ENCODE results near the gene HCRTR2.
"Not testable (repeated sequence)": the region's sequence is repeated elsewhere in the genome, so short reads cannot be mapped to it uniquely, and the experiment has no call there.

HCRTR2 gene

DNA sequence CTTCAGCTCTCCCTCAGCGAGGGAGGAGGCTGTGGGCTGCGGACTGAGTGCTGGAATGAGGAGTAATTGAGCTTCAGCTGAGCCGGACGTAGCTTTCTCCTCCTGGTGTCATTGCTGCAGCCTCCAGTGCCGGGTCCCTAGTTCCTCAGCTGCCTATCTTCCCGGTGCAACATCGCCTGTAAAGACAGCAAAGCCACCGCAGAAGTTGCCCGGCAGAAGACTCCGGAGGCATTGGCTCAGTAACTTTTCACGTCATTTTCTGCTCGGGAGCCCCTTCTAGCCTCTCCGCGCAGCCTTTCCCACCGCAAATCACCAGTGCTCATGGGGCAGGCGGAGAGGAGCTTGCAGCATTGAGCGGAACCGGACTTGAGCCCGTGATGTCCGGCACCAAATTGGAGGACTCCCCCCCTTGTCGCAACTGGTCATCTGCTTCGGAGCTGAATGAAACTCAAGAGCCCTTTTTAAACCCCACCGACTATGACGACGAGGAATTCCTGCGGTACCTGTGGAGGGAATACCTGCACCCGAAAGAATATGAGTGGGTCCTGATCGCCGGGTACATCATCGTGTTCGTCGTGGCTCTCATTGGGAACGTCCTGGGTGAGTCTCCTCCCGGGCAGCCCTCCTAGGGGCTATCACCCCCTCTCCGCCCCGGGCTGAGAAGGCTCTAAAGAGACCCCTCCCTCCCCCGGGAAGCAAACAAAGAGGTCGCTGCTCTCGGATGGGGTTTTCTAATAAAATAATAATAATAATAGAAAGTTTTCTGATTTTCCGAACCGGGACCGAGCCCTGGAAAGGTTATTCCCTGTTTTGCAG, at the start of gene HCRTR2:
Gene HCRTR2, plus strand, starts transcription at position 305 of the 816 bp plus-strand sequence. Its CDS starts 73 bp downstream, at position 378.
- in situ Hi-C loops (cut with MboI; ENCODE audit: low pct_unique_long_range_greater_than_20kb, low sequenced_read_pairs): no loop called here
- no peak for DNase-seq

DNA sequence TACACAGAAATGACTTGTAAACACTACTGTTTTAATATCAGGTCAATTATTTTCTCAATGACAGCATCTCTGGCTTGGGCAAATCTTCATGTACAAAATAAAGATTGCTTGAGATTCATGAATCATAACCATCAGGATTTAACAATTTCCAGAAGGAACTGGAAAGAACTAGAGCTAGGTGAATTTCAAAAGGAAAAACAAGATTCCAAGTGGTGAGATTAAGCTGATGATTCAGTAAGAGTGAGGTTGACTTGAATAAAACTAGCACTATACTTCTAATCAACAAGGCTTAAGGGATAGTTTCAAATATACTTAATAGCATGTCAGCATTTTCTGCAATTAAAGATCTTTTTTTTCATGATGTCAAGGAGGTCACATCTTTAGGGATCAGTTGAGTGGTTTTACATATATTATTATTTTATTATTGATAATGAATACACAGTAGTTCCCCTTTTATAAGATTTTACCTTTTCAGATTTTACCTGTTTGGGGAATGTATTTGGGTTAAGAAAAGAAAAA, 43.5 kb upstream of the HCRTR2 start:
- no peak for DNase-seq
- in situ Hi-C loops (cut with MboI; ENCODE audit: low pct_unique_long_range_greater_than_20kb, low sequenced_read_pairs): no loop called here

DNA sequence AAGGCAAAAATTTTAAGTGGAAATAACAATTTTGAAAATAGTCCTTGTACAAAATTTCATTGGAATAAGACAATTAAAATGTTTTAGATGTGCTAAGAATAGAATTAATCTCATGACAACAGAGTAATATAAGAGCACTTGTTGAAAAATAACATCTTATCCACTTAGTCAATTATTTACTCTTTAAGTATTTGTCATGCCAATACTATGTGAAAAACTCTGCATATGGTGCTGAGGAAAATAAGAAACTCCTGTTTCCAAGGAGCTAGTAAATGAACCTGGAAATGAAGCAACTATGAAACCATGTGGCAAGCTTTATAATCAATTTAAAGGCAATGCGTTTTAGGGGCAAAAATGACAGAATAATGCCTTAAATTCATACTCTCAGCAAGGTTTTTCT, 42.7 kb upstream of the HCRTR2 start:
- in situ Hi-C loops (cut with MboI; ENCODE audit: low pct_unique_long_range_greater_than_20kb, low sequenced_read_pairs): no loop called here

DNA sequence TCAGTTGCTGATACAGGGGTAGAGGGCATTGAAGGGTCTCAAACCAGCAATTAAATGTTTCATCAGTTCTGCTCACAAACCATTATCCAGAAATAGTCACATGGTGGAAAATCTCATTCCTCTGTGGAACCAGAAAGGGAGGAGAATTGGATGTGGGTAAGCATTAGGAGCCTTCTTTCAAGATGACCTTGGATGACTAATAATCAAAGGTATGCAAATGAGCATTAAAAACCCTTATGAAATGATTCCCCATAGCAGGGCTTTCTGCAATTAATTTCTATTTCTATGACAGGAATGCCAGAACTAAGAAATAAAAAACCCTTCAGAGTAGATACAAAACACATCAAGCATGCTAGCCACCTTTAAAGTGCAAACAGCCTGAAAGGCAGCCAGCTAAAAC, 37.4 kb upstream of the HCRTR2 start:
- in situ Hi-C loops (cut with MboI; ENCODE audit: low pct_unique_long_range_greater_than_20kb, low sequenced_read_pairs): no loop called here
- DNase-seq: no peak

More for the DNA sequence above, 42.7 kb upstream of the HCRTR2 start:
- no peak for DNase-seq

DNA sequence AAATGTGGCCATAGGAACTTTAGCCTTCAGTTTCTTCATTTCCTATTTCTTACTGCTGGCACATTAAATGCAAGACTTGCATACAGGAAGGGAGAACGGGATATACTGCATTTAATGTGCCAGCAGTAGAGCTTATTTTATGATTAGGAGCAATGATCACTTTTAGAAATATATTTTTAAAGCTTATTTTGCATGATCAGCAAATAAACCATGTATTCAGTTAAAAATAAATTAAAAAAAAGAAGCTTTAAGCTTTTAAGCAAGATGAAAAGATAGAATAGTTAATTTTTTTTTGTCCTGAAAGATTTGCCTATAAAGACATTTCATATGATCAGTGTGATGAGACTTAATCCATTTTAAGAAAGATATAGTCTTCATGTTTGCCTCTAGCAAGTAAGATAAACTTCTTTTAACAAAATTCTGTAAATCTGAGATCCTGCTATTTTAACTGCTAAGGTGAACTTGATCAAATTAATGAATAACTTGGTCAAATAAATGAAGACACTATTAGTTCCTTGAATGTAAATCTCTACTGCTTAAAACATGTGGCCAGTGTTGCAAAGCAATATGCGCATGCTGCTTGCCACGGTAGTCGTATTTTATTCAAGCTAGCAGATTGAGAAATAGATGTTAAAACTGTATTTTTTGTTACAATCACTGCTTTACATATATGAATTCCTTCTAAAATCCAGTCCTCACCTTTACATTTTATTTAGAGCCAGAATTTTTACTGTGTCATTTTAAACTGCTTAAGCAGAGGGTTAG, 36.2 kb upstream of the HCRTR2 start:
- no peak for DNase-seq
- in situ Hi-C loops (cut with MboI; ENCODE audit: low pct_unique_long_range_greater_than_20kb, low sequenced_read_pairs): no loop called here

DNA sequence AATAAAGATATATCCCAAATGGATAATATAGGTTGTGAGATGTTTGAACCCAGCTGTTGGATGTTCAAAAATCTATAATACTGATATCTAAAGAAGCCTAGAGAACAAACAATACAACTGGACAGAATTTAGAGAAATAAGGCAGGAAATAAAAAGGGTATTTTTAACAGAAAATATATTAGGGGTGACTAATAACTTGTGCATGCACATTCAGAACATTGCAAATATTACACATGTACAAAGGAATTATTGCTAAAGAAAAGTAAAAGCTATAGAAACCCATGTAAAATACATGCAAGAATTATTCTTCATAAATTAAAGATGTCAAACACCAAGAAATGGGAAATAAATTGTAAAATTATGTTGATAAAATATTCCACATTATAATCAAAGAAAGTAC, 32.7 kb upstream of the HCRTR2 start:
- DNase-seq: no peak
- in situ Hi-C loops (cut with MboI; ENCODE audit: low pct_unique_long_range_greater_than_20kb, low sequenced_read_pairs): no loop called here

DNA sequence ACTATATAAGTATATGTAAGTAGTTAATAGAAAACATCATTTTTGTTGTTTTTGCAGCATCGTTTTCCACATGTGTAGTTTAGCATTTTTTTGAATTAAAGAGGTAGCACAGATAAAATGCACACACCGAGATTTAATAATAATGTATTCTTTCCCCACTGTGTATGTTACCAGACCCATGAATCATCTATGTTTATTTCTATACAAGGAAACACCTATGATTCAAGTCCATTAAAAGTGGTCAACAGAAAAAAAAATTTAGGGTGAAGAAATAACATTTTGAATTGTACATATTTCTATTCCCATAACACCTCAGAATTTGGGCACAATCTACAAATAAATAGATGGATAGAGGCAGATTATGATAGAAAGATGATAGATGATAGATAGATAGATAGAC, 31.7 kb upstream of the HCRTR2 start:
- in situ Hi-C loops (cut with MboI; ENCODE audit: low pct_unique_long_range_greater_than_20kb, low sequenced_read_pairs): no loop called here
- DNase-seq: no peak

DNA sequence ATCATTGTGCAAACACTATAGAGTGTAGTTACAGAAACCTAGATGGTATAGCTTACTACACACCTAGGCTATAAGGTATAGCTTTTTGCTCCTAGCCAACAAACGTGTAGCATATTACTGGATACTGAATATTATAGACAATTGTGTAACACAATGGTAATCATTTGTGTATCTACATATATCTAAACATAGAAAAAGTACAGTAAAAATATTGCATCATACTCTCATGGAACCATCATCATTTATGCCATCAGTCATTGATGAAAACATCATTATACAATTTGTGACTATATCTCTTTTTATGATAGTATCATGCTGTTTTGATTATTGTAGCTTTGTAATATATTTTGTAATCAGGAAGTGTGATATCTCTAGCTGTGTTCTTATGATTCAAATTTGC, 21.0 kb upstream of the HCRTR2 start:
- in situ Hi-C loops (cut with MboI; ENCODE audit: low pct_unique_long_range_greater_than_20kb, low sequenced_read_pairs): no loop called here
- DNase-seq: no peak

DNA sequence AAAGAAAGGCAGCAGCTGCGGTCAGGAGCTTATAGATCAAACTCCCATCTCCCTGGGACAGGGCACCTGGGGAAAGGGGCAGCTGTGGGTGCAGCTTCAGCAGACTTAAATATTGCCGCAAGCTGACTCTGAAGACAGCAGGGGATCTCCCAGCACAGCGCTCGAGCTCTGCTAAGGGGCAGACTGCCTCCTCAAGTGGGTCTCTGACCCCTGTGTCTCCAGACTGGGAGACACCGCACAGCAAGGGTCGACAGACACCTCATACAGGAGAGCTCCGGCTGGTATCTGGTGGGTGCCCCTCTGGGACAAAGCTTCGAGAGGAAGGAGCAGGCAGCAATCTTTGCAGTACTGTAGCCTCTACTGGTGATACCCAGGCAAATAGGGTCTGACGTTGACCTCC, 15.5 kb upstream of the HCRTR2 start:
- in situ Hi-C loops (cut with MboI; ENCODE audit: low pct_unique_long_range_greater_than_20kb, low sequenced_read_pairs); DNase-seq: not testable (repeated sequence)

DNA sequence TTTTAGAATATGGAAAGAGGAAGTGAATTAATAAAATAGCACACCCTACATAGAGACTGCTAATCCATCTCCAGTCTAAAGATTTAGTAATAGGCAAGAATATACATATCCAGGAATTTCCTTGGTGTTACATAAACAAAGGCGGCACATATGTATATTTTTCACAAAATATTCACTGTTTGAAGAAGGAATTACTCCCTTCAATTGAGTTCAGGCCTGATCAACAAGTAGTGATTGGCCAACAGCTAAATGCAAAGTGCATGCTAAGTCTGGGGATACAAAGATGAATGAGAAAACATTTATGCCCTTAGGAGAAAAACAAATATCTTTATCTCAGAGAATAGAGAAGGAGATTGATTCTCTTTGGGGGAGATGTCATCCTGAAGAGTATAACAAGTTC, 6.5 kb upstream of the HCRTR2 start:
- no peak for DNase-seq
- in situ Hi-C loops (cut with MboI; ENCODE audit: low pct_unique_long_range_greater_than_20kb, low sequenced_read_pairs): no loop called here

DNA sequence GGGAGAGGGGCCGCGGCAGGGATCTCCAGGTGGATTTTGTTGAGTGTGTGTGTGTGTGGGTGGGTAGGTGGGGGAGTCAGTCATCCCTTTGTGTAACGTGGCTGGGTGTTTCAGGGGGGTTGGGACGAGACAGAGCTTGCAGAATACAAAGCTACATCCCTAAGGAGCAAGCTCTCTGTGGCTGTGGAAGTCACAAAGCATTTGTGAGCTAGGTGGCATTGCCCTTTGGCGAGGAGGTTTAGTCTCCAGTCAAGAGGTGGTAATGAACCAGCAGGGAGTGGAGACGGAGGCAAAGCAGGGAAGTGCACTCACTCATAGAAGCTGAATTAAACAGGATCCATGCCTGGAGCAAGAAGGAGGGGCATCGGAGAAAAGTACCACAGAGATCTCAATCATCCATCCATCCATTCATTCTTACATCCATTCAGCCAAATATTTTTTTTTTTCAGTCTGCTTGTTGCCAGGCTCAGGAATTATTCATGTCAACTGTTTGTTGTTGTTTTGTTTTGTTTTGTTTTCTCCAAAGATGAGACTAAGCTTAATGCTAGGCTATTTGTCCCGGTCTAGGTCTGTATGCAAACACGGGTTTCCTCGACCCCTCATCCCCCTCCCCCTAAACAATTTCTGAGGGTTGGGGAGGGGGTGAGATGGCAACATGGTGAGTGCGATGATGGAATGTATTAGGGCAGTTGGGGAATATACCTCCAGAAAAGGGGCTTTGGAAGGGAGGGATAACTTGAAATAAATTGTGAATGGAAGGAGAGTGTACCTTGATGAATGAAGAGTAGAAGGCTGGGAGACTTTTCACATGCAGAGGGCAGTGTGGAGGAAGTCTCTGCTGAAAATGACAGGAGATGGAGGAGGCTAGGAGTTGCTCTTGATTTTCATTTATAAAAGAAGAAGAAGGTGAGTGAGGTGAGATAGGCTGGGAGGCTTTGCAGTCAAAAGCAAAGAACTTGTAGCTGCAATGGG, 1.0 kb downstream of the HCRTR2 start:
- in situ Hi-C loops (cut with MboI; ENCODE audit: low pct_unique_long_range_greater_than_20kb, low sequenced_read_pairs): no loop called here
- no peak for DNase-seq

DNA sequence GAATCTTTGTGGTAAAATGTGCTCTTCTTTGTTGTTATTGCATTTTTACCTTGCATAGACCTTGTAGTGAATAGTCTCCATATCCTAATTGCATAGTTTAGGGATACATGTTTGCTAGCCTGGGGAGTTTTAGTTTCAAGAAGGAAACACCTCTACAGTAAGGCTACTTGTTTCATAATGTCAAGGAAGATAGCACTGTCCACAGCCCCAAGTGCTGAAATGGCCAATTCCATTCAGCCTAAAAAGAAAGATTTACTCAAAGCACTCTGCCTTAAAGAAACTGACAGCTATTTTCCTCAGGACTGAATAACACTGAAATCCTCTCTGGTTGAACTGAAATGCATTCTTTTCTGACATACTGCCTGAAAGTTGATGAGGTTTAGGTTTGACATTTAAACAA, 2.6 kb downstream of the HCRTR2 start:
- in situ Hi-C loops (cut with MboI; ENCODE audit: low pct_unique_long_range_greater_than_20kb, low sequenced_read_pairs): no loop called here
- DNase-seq: peak; percentile 16

DNA sequence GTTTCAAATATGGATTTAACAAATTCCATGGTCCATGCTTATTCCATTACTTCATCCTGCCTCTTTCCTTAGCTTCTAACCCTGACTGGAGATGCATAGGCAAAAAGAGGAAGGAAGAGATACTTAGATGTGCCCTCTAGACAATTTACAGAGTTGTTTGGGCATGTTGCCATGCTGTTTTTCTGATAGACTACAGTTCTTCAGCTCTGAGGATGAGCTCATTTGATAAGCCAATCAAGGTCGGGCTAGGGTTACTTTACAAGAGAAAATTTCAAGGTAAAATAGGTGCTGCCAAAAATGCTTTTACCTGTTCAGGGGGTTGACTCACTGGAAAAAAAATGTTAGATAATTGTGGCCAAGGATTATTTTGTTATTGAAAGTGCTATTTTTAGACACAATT, 5.9 kb downstream of the HCRTR2 start:
- peak; percentile 67 for DNase-seq
- in situ Hi-C loops (cut with MboI; ENCODE audit: low pct_unique_long_range_greater_than_20kb, low sequenced_read_pairs): no loop called here

DNA sequence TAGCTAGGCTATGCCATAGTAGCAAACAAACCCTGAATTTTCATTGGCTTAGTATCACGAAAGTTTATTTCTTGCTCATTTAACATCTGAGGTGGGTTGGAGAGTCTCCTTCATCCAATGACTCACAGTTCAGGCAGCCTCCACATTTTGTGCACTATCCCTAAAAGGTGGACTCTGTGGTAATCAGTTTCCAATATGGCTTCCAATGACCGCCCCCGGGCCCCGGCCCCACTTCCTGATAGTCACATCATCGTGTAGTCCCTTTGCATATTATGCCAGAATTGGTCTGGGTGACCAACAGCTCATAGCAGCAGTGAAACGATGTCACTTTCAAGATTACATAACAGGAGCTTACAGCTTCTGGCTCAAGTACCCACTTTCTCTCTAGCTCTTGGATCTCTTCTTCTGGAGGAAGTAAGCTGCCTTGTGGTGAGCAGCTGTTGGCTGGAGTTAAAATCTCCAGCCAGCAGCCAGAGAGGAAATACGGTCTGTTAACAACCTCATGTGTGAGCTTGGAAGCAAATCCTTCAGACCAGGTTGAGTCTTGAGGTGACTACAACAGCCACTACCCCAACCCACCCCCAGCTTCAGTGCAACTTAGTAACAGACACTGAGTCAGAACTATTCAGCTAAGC, 7.8 kb downstream of the HCRTR2 start:
- peak; percentile 81 for DNase-seq
- in situ Hi-C loops (cut with MboI; ENCODE audit: low pct_unique_long_range_greater_than_20kb, low sequenced_read_pairs): no loop called here

DNA sequence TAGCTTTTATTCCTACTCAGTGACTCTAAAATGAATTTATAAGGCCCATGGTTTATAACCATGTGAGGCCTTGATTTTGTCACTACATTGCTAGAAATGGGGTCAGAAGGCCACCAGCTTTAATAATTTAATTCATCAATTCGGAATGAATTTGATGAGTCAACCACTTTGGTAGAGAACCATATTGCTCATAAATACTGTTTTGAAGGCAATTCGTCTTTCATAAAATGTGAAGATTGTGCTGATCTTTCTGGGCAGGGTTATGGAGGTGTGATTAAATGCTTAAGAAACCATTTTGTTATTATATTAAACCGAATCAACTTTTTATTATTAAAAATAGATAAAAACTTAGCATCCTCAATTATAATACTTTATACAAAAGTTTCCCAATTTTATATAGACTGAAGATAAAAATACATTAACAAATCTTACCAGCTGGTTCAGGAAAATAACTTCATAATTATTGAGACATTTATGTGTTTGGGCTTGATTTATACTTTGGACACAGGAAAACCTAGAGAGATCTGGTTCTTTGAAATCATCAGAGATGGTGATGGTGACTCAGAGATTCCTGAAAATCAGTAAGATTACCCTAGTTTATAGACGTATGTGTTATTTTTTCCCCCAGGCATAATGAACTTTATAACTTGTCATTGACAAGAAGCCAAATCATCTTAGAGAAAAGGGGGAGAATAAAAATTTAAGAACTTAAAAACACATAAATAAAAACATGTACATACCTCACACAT, 10.6 kb downstream of the HCRTR2 start:
- in situ Hi-C loops (cut with MboI; ENCODE audit: low pct_unique_long_range_greater_than_20kb, low sequenced_read_pairs): no loop called here
- DNase-seq: no peak

DNA sequence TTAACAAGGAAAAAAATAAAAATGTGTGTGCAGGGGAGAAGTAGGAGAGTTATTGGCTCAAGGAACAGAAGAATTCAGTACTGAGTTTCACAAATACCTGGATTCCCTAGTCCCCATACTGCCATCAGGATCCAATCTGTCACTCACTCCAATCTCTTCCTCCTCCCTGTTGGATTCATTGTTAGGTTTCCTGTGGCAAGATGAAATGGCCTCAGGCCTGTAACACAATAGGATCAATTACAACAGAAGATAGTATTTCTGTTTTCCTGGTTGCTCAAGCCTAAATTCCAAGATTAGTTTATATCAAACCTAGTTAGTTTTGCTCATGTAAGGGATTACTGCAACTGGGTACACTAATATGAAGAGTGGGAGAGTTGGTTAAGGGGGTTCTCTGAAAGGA, 24.4 kb downstream of the HCRTR2 start:
- in situ Hi-C loops (cut with MboI; ENCODE audit: low pct_unique_long_range_greater_than_20kb, low sequenced_read_pairs): no loop called here

DNA sequence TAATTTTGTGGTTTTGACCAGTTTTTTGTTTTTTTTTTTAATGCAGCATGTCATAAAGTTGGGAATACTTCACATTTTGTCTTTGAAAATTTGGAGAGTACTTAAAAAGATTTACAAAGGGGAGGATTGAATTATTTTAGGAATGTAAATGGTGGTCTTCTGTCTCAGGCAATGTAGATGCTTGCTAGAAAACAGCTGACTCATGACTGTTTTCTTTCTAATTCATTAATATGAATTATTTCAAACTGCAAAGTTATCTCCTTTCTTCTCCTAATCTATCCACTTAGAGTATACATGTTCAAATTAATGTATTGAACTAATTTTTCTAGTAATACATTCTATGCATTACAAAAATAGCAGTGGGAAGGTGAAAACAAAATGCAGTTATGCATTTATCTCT, 24.9 kb downstream of the HCRTR2 start:
- DNase-seq: no peak
- in situ Hi-C loops (cut with MboI; ENCODE audit: low pct_unique_long_range_greater_than_20kb, low sequenced_read_pairs): no loop called here

More for the DNA sequence above, 24.4 kb downstream of the HCRTR2 start:
- DNase-seq: no peak

Data from KBM-7 (cell line).